ENCODE data around the gene MALSU1. TPM values are rescaled to one million over a fixed set of nuclear protein-coding genes. Genes with fewer than 3 reads are reported as not detected.

MALSU1 gene
- total and polyA plus RNA-seq, 2 donors (not counting 1 experiment from before 2014, with no cell fraction given): 54.8 to 77.6 TPM

GRCh38 chr7:23356726-23357125 lies 57.6 kb downstream of the MALSU1 start:
- Histone ChIP-seq H4K20me1 (ENCODE audit: control insufficient read depth, extremely low read depth, insufficient read depth, low read length) (no peaks in the 10 kb centered on the region), H3K27ac (ENCODE audit: insufficient read depth, low read length) (no peak overlapping the region), H3K9ac (ENCODE audit: insufficient read depth, low read length) (no peak overlapping the region), H3K4me1 (ENCODE audit: control insufficient read depth, extremely low read depth, insufficient read depth, low read length) (no peaks in the 10 kb centered on the region), H2AFZ (ENCODE audit: low read length) (no peak overlapping the region), H3K36me3 (ENCODE audit: control insufficient read depth, insufficient read depth, low read length) (no peaks in the 10 kb centered on the region), H3K27me3 (ENCODE audit: control insufficient read depth, insufficient read depth, low read length) (no peaks in the 10 kb centered on the region), H3K79me2 (ENCODE audit: control insufficient read depth, insufficient read depth, low read length) (no peaks in the 10 kb centered on the region), H3K4me2 (ENCODE audit: extremely low read depth, insufficient read depth, low read length) (no peak overlapping the region), H3K4me3 (replicated peaks in 1 of 4; ENCODE audit: control extremely low read depth in 1 of 4, insufficient read depth in 1 of 4, low read depth in 3 of 4, low read length in 4 of 4) (no peak overlapping the region), H3K9me3 (ENCODE audit: control insufficient read depth, insufficient read depth, low read depth, low read length) (no peaks in the 10 kb centered on the region)
- DNase-seq (ENCODE audit: low read depth in 2 of 2): peak in 1 of 2 donors; percentile 60
- TF ChIP-seq EZH2 (IDR thresholded peaks at IDR 0.05; ENCODE audit: low read length, missing control alignments): no peak

DNA sequence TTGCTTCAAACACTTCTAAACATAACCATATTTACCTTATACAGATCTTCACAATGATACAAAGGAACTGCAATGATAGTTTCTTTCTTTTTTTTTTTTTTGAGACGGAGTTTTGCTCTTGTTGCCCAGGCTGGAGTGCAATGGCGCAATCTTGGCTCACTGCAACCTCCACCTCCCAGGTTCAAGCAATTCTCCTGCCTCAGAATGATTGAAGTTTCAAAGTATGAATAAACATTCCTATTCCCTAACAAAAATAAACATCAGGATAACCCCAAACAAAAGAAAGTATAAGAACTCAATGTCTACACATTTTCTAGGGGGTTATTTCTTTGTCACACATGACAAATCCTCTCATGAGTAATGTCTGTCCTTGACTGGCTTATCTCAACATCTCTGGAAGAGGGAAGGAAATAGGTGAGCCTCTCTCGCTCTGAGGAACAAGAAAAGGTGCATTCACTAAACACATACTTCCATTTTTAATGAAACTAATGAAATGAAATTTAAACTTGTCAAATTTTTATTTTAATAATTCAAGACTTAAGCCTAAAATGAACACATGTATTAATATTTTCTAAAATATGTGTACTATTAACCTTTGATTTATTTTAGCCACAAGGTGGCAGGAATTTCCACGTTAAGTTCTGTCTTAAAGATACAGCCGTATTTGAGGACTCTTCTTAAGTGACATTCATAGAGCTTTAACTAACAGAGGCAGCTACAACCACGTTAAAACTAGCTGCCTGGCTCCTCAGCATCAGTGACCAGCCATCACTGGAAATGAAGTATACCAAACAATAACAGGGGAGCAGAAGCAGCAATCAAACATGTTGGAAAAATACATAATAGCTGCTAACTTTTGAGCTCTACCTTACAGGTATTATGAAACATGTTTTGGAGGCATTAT lies 58.3 kb downstream of the MALSU1 start:
- no peaks in the 10 kb centered on the region for H3K4me1 ChIP-seq (ENCODE audit: control insufficient read depth, extremely low read depth, insufficient read depth, low read length)
- no peaks in the 10 kb centered on the region for H3K79me2 ChIP-seq (ENCODE audit: control insufficient read depth, insufficient read depth, low read length)
- peak overlapping the region; percentile 29 for H3K4me2 ChIP-seq (ENCODE audit: extremely low read depth, insufficient read depth, low read length)
- no peak overlapping the region for H2AFZ ChIP-seq (ENCODE audit: low read length)
- no peaks in the 10 kb centered on the region for H4K20me1 ChIP-seq (ENCODE audit: control insufficient read depth, extremely low read depth, insufficient read depth, low read length)
- no peak overlapping the region for H3K27ac ChIP-seq (ENCODE audit: insufficient read depth, low read length)
- H3K27me3 ChIP-seq (ENCODE audit: control insufficient read depth, insufficient read depth, low read length): no peaks in the 10 kb centered on the region
- H3K9me3 ChIP-seq (ENCODE audit: control insufficient read depth, insufficient read depth, low read depth, low read length): no peaks in the 10 kb centered on the region
- no peak overlapping the region for H3K4me3 ChIP-seq (replicated peaks in 1 of 4; ENCODE audit: control extremely low read depth in 1 of 4, insufficient read depth in 1 of 4, low read depth in 3 of 4, low read length in 4 of 4)
- no peak overlapping the region for H3K9ac ChIP-seq (ENCODE audit: insufficient read depth, low read length)
- DNase-seq (ENCODE audit: low read depth in 2 of 2): peak; percentile 66 to 72
- TF ChIP-seq CTCF (conservative IDR thresholded peaks at IDR 0.05 in 1 of 2, IDR thresholded peaks at IDR 0.05 in 1 of 2; ENCODE audit: low read depth in 1 of 2, low read length in 2 of 2) (no peak), EZH2 (IDR thresholded peaks at IDR 0.05; ENCODE audit: low read length, missing control alignments) (no peak)
- no peaks in the 10 kb centered on the region for H3K36me3 ChIP-seq (ENCODE audit: control insufficient read depth, insufficient read depth, low read length)

DNA sequence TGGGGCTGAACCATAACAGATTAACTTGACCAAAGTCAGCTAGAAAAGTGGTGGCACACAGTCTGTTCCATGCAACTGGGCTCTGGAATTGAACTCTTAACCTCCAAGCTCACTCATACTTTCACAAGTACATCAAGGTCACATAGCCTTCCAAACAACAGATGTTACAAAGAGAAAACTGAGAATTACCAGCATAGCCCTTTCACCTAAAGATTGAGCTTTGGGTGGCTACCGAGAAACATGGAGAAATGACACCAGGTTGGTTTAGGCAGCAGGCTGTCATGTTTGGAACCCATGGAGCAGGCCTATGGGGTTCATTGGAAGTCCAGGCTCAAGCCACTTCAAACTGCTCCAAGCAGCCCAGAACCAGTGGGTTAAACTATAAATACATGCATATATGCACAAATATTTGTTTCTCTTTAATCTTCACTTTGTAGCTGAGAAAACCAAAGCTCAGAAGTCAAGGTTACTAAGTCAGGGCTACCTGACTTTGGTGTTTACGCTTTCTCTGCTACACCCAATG lies 59.1 kb downstream of the MALSU1 start:
- Histone ChIP-seq H3K9me3 (ENCODE audit: control insufficient read depth, insufficient read depth, low read depth, low read length) (no peaks in the 10 kb centered on the region), H3K27ac (ENCODE audit: insufficient read depth, low read length) (no peak overlapping the region), H3K4me3 (replicated peaks in 1 of 4; ENCODE audit: control extremely low read depth in 1 of 4, insufficient read depth in 1 of 4, low read depth in 3 of 4, low read length in 4 of 4) (no peak overlapping the region), H3K4me1 (ENCODE audit: control insufficient read depth, extremely low read depth, insufficient read depth, low read length) (no peaks in the 10 kb centered on the region), H4K20me1 (ENCODE audit: control insufficient read depth, extremely low read depth, insufficient read depth, low read length) (no peaks in the 10 kb centered on the region), H3K27me3 (ENCODE audit: control insufficient read depth, insufficient read depth, low read length) (no peaks in the 10 kb centered on the region), H2AFZ (ENCODE audit: low read length) (no peak overlapping the region), H3K79me2 (ENCODE audit: control insufficient read depth, insufficient read depth, low read length) (no peaks in the 10 kb centered on the region), H3K4me2 (ENCODE audit: extremely low read depth, insufficient read depth, low read length) (no peak overlapping the region), H3K9ac (ENCODE audit: insufficient read depth, low read length) (no peak overlapping the region), H3K36me3 (ENCODE audit: control insufficient read depth, insufficient read depth, low read length) (no peaks in the 10 kb centered on the region)
- no peak for DNase-seq (ENCODE audit: low read depth in 2 of 2)
- no peak for TF ChIP-seq CTCF (conservative IDR thresholded peaks at IDR 0.05 in 1 of 2, IDR thresholded peaks at IDR 0.05 in 1 of 2; ENCODE audit: low read depth in 1 of 2, low read length in 2 of 2)
- TF ChIP-seq EZH2 (IDR thresholded peaks at IDR 0.05; ENCODE audit: low read length, missing control alignments): no peak

Other genes starting within 250 kb of the MALSU1 start
- gene KLHL7, start 193.6 kb upstream of the MALSU1 start, total RNA-seq: 23.1 and 23.5 TPM in 2 replicates
- 43.6 and 44.5 TPM in 2 replicates for gene KLHL7, start 193.6 kb upstream of the MALSU1 start, polyA plus RNA-seq
- 26.5 and 28.2 TPM in 2 replicates for gene NUP42, start 117.3 kb upstream of the MALSU1 start, total RNA-seq
- 13.1 and 13.8 TPM in 2 replicates for gene NUP42, start 117.3 kb upstream of the MALSU1 start, polyA plus RNA-seq
- 177 and 182 TPM in 2 replicates for gene GPNMB, start 52.6 kb upstream of the MALSU1 start, total RNA-seq
- 114 and 242 TPM in 2 replicates for gene GPNMB, start 52.6 kb upstream of the MALSU1 start, polyA plus RNA-seq
- gene IGF2BP3, start 171.2 kb downstream of the MALSU1 start, total RNA-seq: 1.5 and 4.3 TPM in 2 replicates
- gene IGF2BP3, start 171.2 kb downstream of the MALSU1 start, polyA plus RNA-seq: 11.2 and 21.6 TPM in 2 replicates
- 17.2 and 30.4 TPM in 2 replicates for gene TRA2A, start 232.6 kb downstream of the MALSU1 start, total RNA-seq
- gene TRA2A, start 232.6 kb downstream of the MALSU1 start, polyA plus RNA-seq: 57.9 and 85.7 TPM in 2 replicates

Data from fibroblast of lung (primary cell).